SK-N-SH (cell line): ENCODE measurements around the gene TRIM29. TPM values are rescaled to one million over a fixed set of nuclear protein-coding genes. Genes with fewer than 3 reads are reported as not detected.

ENCODE experiments used
- CTCF ChIA-PET: fragments of 300-600, 350-600 bp; formaldehyde crosslinking; extraction: SDS; loops from one replicate; lab custom pipeline; 2021; lab: Yijun Ruan, JAX
- POLR2A ChIA-PET: fragments of 350-600 bp; sonication (Branson Sonifier 250); formaldehyde crosslinking; extraction: SDS; loops from one replicate; lab custom pipeline; 2020; ENCODE audit warnings: antibody characterized with exemption, inconsistent platforms; lab: Yijun Ruan, JAX
- DNase-seq: peaks from one replicate; pipeline ENCODE4 v3.0.0; 2012
- H2AFZ ChIP-seq: fragments of 200-600 bp; sonication (generic); 2 replicates; pipeline ENCODE4 v1.8.1; 2016; ENCODE audit warnings: antibody characterized with exemption, mild to moderate bottlenecking, low read depth
- H3F3A ChIP-seq: fragments of 200-600 bp; sonication (generic); replicated peaks from 2 replicates; pipeline ENCODE3; 2016; ENCODE audit warnings: antibody characterized with exemption, mild to moderate bottlenecking; ENCODE audit not compliant: insufficient read depth
- H3K27ac ChIP-seq, 2 experiments: fragments of 200-500 bp in 1 of 2; fragments of 200-600 bp in 1 of 2; sonication (Bioruptor generic) in 1 of 2; sonication (generic), shearing (Covaris generic) in 1 of 2; 2 replicates each; pipeline versions ENCODE4 v1.5.1 to v1.6.1; 2014 to 2016; ENCODE audit warnings: low read depth in 2 of 2, inconsistent platforms in 1 of 2, low read length in 1 of 2, mild to moderate bottlenecking in 1 of 2, mixed read lengths in 1 of 2
- H3K27me3 ChIP-seq: fragments of 200-600 bp; sonication (generic), shearing (Covaris generic); 2 replicates; pipeline ENCODE4 v1.6.1; 2016; ENCODE audit warnings: mixed run types; ENCODE audit not compliant: insufficient read depth
- H3K36me3 ChIP-seq, 2 experiments: fragments of 200-500 bp in 1 of 2; fragments of 200-600 bp in 1 of 2; sonication (Bioruptor generic) in 1 of 2; sonication (generic) in 1 of 2; replicated peaks in 1 of 2; 2 replicates each; pipeline versions ENCODE3 to v1.5.1; 2014 to 2016; ENCODE audit warnings: low read length in 1 of 2, mild to moderate bottlenecking in 1 of 2; ENCODE audit not compliant: insufficient read depth in 2 of 2, control insufficient read depth in 1 of 2
- H3K4me1 ChIP-seq, 2 experiments: fragments of 200-500 bp in 1 of 2; fragments of 200-600 bp in 1 of 2; sonication (Bioruptor generic) in 1 of 2; sonication (generic), shearing (Covaris generic) in 1 of 2; 2 replicates each; pipeline versions ENCODE4 v1.5.1 to v1.6.1; 2014 to 2016; ENCODE audit warnings: low read depth in 1 of 2, low read length in 1 of 2, mixed run types in 1 of 2; ENCODE audit not compliant: insufficient read depth in 2 of 2, control insufficient read depth in 1 of 2
- H3K4me2 ChIP-seq: fragments of 200-600 bp; sonication (generic), shearing (Covaris generic); 2 replicates; pipeline ENCODE4 v1.6.1; 2017; ENCODE audit warnings: mixed run types
- H3K4me3 ChIP-seq, 2 experiments: fragments of 200-500 bp in 1 of 2; fragments of 200-600 bp in 1 of 2; sonication (Bioruptor generic) in 1 of 2; sonication (generic), shearing (Covaris generic) in 1 of 2; 2 replicates each; pipeline versions ENCODE4 v1.5.1 to v1.8.1; 2014 to 2016; ENCODE audit warnings: low read depth in 2 of 2, inconsistent platforms in 1 of 2, low read length in 1 of 2, mild to moderate bottlenecking in 1 of 2, mixed read lengths in 1 of 2, moderate library complexity in 1 of 2
- H3K79me2 ChIP-seq: fragments of 200-600 bp; sonication (generic); 2 replicates; pipeline ENCODE4 v1.8.1; 2017; ENCODE audit warnings: mild to moderate bottlenecking; ENCODE audit not compliant: insufficient read depth
- H3K9ac ChIP-seq: fragments of 200-600 bp; sonication (generic); 2 replicates; pipeline ENCODE4 v1.6.1; 2017; ENCODE audit warnings: mixed run types
- H3K9me2 ChIP-seq: fragments of 200-600 bp; sonication (generic); 2 replicates; pipeline ENCODE4 v1.6.1; 2017; ENCODE audit warnings: mixed run types
- H3K9me3 ChIP-seq: fragments of 200-600 bp; sonication (generic); 2 replicates; pipeline ENCODE4 v1.6.1; 2017; ENCODE audit warnings: mixed run types, mild to moderate bottlenecking, moderate library complexity
- H4K20me1 ChIP-seq: fragments of 200-600 bp; sonication (generic); 2 replicates; pipeline ENCODE4 v1.6.1; 2017; ENCODE audit warnings: mild to moderate bottlenecking, mixed run types; ENCODE audit not compliant: insufficient read depth
- FOSL2 ChIP-seq: IDR thresholded peaks from 2 replicates; pipeline ENCODE4 v1.4.0; 2012; ENCODE audit warnings: low read depth, mild to moderate bottlenecking, moderate library complexity, borderline replicate concordance
- FOXM1 ChIP-seq: IDR thresholded peaks from 2 replicates; pipeline ENCODE4 v1.4.0; 2012; ENCODE audit warnings: low read depth, mild to moderate bottlenecking
- GATA2 ChIP-seq: sonication (generic); formaldehyde crosslinking; IDR thresholded peaks from 2 replicates; pipeline ENCODE4 v1.5.0; 2020; ENCODE audit warnings: mild to moderate bottlenecking, missing genetic modification reagents
- JUND ChIP-seq: IDR thresholded peaks from 2 replicates; pipeline ENCODE4 v1.4.0; 2012
- NFIC ChIP-seq: IDR thresholded peaks from 2 replicates; pipeline ENCODE4 v1.4.0; 2012; ENCODE audit warnings: borderline replicate concordance
- NRF1 ChIP-seq: IDR thresholded peaks from 2 replicates; pipeline ENCODE4 v1.6.1; 2012; ENCODE audit warnings: low read depth, mild to moderate bottlenecking, low read length
- POLR2AphosphoS5 ChIP-seq: IDR thresholded peaks from 2 replicates; pipeline ENCODE4 v1.6.1; 2012; ENCODE audit warnings: low read depth, low read length
- RAD21 ChIP-seq: IDR thresholded peaks from 2 replicates; pipeline ENCODE4 v1.6.1; 2012; ENCODE audit warnings: mild to moderate bottlenecking, low read length
- RFX5 ChIP-seq: IDR thresholded peaks from 2 replicates; pipeline ENCODE4 v1.6.1; 2012; ENCODE audit warnings: mild to moderate bottlenecking, improper control_type of control experiment, low read length
- SIN3A ChIP-seq: IDR thresholded peaks from 2 replicates; pipeline ENCODE4 v1.6.1; 2012; ENCODE audit warnings: low read depth, mild to moderate bottlenecking, low read length, moderate library complexity, borderline replicate concordance
- TAF1 ChIP-seq: IDR thresholded peaks from 2 replicates; pipeline ENCODE4 v1.6.1; 2012; ENCODE audit warnings: low read depth, mild to moderate bottlenecking, low read length, moderate library complexity, borderline replicate concordance
- TCF12 ChIP-seq: IDR thresholded peaks from 2 replicates; pipeline ENCODE4 v1.4.0; 2012
- WGBS: methylation state at CpG from one replicate; pipeline ENCODE4 v1.1.6; 2017; ENCODE audit warnings: low lambda C conversion rate; 5-methylcytosine and 5-hydroxymethylcytosine counted together
- polyA plus RNA-seq, 3 experiments: library from polyadenylated mRNA; depleted of rRNA; stranded (reverse); fragments of >200 nt; gene quantifications; 2 replicates each; pipeline ENCODE4 v1.2.3, GENCODE V29; 2012
- TF ChIP-seq, protein P1 (sequence below): fragments of 200-600 bp; sonication (generic); IDR thresholded peaks from 2 replicates; pipeline ENCODE4 v1.6.1; 2017; ENCODE audit warnings: antibody characterized with exemption, mild to moderate bottlenecking, moderate library complexity
- TF ChIP-seq, protein P2 (sequence below): IDR thresholded peaks from 2 replicates; pipeline ENCODE4 v1.6.1; 2012; ENCODE audit warnings: mild to moderate bottlenecking, low read depth, low read length, moderate library complexity
- TF ChIP-seq, protein P3 (sequence below): fragments of 150-350 bp; IDR thresholded peaks from 2 replicates; pipeline ENCODE4 v1.6.1; 2017; ENCODE audit warnings: antibody characterized with exemption, low read length, low read depth, borderline replicate concordance
- TF ChIP-seq, protein P4 (sequence below): IDR thresholded peaks from 2 replicates; pipeline ENCODE4 v1.4.0; 2012; ENCODE audit warnings: low read depth, borderline replicate concordance

TRIM29 gene
- polyA plus RNA-seq, 1 of the 3 experiments (the other 2 are of a cell fraction), result 0.03 TPM

DNA sequence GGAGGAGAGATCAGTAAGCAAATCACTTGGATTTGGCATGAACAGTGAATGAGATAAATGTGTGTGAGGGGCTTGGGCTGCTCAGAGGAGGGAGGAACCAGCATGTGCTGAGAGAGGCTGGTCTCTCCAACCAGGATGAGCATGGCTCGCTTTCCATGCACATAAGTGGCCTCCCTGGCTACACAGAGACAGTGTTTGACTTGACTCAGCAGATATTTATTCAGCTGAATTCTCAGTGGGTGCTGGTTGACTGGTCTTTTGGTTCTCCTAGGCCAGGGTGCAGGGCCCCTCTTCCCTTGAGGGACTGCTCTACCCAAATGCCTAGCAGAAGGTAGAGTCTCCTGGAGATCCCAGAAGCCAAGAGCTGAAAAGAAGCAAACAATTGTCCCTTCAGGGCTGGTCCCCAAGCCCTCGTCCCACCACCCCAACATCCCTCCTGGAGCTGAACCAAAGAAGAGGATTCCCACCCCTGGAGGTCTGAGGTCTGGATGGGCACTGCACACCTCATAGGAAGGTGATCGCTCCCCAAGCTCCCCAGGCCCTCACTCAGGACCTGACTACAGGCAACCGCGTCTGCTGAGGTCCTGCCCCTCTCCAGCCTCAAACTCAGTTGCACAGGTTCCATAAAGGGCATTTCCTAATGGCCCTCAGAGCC is 3.3 kb upstream of the TRIM29 start:
- H2AFZ ChIP-seq, result no peak overlapping the region
- no peak overlapping the region for H3K4me2 ChIP-seq
- CTCF ChIA-PET, result interaction anchor here (1.1 to 1.3 kb wide), 3 partner anchors 33 to 607 kb away, joined by 3 to 7 read pairs (median 3); partner anchors contain the start of gene NECTIN1
- H3K27ac ChIP-seq, result no peak overlapping the region
- POLR2A ChIA-PET, result no interaction called here
- no peaks in the 10 kb centered on the region for H3K79me2 ChIP-seq
- peaks cover 22% of the 10 kb centered on the region; the same call in 1 of the 2 replicates for H3K27me3 ChIP-seq
- no peak for TF ChIP-seq FOSL2
- no peak for TF ChIP-seq JUND
- TF ChIP-seq NFIC, result no peak
- TF ChIP-seq TAF1, result no peak
- TF ChIP-seq, protein P1, sequence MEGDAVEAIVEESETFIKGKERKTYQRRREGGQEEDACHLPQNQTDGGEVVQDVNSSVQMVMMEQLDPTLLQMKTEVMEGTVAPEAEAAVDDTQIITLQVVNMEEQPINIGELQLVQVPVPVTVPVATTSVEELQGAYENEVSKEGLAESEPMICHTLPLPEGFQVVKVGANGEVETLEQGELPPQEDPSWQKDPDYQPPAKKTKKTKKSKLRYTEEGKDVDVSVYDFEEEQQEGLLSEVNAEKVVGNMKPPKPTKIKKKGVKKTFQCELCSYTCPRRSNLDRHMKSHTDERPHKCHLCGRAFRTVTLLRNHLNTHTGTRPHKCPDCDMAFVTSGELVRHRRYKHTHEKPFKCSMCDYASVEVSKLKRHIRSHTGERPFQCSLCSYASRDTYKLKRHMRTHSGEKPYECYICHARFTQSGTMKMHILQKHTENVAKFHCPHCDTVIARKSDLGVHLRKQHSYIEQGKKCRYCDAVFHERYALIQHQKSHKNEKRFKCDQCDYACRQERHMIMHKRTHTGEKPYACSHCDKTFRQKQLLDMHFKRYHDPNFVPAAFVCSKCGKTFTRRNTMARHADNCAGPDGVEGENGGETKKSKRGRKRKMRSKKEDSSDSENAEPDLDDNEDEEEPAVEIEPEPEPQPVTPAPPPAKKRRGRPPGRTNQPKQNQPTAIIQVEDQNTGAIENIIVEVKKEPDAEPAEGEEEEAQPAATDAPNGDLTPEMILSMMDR, result no peak
- no peak for TF ChIP-seq SIN3A
- TF ChIP-seq, protein P2, sequence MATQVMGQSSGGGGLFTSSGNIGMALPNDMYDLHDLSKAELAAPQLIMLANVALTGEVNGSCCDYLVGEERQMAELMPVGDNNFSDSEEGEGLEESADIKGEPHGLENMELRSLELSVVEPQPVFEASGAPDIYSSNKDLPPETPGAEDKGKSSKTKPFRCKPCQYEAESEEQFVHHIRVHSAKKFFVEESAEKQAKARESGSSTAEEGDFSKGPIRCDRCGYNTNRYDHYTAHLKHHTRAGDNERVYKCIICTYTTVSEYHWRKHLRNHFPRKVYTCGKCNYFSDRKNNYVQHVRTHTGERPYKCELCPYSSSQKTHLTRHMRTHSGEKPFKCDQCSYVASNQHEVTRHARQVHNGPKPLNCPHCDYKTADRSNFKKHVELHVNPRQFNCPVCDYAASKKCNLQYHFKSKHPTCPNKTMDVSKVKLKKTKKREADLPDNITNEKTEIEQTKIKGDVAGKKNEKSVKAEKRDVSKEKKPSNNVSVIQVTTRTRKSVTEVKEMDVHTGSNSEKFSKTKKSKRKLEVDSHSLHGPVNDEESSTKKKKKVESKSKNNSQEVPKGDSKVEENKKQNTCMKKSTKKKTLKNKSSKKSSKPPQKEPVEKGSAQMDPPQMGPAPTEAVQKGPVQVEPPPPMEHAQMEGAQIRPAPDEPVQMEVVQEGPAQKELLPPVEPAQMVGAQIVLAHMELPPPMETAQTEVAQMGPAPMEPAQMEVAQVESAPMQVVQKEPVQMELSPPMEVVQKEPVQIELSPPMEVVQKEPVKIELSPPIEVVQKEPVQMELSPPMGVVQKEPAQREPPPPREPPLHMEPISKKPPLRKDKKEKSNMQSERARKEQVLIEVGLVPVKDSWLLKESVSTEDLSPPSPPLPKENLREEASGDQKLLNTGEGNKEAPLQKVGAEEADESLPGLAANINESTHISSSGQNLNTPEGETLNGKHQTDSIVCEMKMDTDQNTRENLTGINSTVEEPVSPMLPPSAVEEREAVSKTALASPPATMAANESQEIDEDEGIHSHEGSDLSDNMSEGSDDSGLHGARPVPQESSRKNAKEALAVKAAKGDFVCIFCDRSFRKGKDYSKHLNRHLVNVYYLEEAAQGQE, result no peak
- no peak for TF ChIP-seq POLR2AphosphoS5
- TF ChIP-seq, all 33 proteins: peak for 0
- 22% methylated on average over 3 of the region's 5 CpGs for WGBS
- Histone ChIP-seq H3K9me3 (no peaks in the 10 kb centered on the region), H3K9ac (no peak overlapping the region), H3K9me2 (no peaks in the 10 kb centered on the region), H4K20me1 (no peaks in the 10 kb centered on the region), H3K4me1 (peaks cover 0 to 38% of the 10 kb centered on the region in 2 experiments; a peak in 2 of 4 replicates), H3F3A (no peaks in the 10 kb centered on the region), H3K4me3 (no peak overlapping the region), H3K36me3 (no peaks in the 10 kb centered on the region)
- peak; percentile 3 for DNase-seq

DNA sequence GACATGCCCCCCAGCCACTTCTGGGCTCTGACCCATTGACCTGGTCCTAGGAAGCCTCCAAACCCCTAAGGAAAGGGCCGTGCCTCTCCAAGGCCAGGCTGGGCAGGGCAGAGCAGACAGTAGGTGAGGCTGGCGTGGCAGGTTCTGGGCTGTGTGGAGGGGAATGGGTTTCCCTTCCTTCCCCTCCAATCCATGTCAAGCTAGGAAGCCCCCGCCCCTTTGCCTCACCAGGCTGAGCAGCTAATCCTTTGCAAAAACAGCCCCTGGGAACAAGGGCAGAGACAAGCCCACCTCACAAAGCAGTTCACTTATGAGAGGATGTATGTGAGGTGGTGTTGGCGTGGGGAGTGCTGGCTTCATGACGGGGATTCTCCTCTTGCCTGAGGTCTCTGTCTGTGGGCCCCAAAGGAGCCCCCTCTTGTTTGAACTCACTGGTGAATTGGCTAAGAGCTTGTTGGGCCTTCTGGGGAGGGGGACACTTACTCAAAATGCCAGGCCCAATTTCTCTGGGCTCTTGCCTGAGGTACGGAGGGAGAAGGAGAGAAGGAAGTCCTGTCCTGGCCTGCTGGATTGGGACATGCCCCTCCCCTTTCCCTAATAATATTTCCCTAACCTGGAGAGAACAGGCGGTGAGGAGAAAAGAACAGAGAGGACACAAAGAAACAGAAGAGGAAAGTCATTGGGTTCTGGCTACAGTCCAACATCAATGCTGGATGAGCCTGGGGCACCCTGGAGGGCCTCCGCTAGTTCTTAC is 1.6 kb upstream of the TRIM29 start:
- H2AFZ ChIP-seq, result no peak overlapping the region
- H3K9me3 ChIP-seq, result no peaks in the 10 kb centered on the region
- DNase-seq, result peak; percentile 24
- TF ChIP-seq TCF12 (no peak), POLR2AphosphoS5 (no peak), JUND (no peak), NFIC (no peak), SIN3A (no peak), RFX5 (no peak), FOXM1 (no peak), RAD21 (no peak), GATA2 (CRISPR knock-in tag) (no peak), NRF1 (no peak)
- TF ChIP-seq, protein P3, sequence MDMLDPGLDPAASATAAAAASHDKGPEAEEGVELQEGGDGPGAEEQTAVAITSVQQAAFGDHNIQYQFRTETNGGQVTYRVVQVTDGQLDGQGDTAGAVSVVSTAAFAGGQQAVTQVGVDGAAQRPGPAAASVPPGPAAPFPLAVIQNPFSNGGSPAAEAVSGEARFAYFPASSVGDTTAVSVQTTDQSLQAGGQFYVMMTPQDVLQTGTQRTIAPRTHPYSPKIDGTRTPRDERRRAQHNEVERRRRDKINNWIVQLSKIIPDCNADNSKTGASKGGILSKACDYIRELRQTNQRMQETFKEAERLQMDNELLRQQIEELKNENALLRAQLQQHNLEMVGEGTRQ, result no peak
- TF ChIP-seq, protein P4, sequence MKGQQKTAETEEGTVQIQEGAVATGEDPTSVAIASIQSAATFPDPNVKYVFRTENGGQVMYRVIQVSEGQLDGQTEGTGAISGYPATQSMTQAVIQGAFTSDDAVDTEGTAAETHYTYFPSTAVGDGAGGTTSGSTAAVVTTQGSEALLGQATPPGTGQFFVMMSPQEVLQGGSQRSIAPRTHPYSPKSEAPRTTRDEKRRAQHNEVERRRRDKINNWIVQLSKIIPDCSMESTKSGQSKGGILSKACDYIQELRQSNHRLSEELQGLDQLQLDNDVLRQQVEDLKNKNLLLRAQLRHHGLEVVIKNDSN, result no peak
- H3K27ac ChIP-seq, result no peak overlapping the region
- WGBS, result 42% methylated on average over 7 of the region's 8 CpGs
- no peaks in the 10 kb centered on the region for H3K9me2 ChIP-seq
- no peak overlapping the region for H3K4me3 ChIP-seq
- CTCF ChIA-PET, result interaction anchor here (0.7 to 1.1 kb wide), 2 partner anchors 85 to 410 kb away, joined by 3 read pairs; partner anchors contain the start of gene NECTIN1
- POLR2A ChIA-PET, result no interaction called here
- H3K36me3 ChIP-seq, result no peaks in the 10 kb centered on the region
- no peaks in the 10 kb centered on the region for H4K20me1 ChIP-seq
- H3F3A ChIP-seq, result no peaks in the 10 kb centered on the region
- no peaks in the 10 kb centered on the region for H3K79me2 ChIP-seq
- H3K4me1 ChIP-seq, result peaks cover 0 to 34% of the 10 kb centered on the region in 2 experiments; a peak in 2 of 4 replicates
- no peak overlapping the region for H3K9ac ChIP-seq
- H3K4me2 ChIP-seq, result no peak overlapping the region
- H3K27me3 ChIP-seq, result peaks cover 15% of the 10 kb centered on the region; the same call in 1 of the 2 replicates
